H1 (cell line): Measurements from ENCODE around the gene ATCAY. TPM values are rescaled to one million over a fixed set of nuclear protein-coding genes. Genes with fewer than 3 reads are reported as not detected.

Experiments
- CTCF ChIA-PET: fragments of 300-600 bp; sonication (Branson Sonifier 250); formaldehyde crosslinking; loops from one replicate; lab custom pipeline; 2021; ENCODE audit not compliant: partially characterized antibody; lab: Charles Lee
- POLR2A ChIA-PET: fragments of 300-600 bp; sonication (Branson Sonifier 250); formaldehyde crosslinking; loops from one replicate; lab custom pipeline; 2021; ENCODE audit warnings: inconsistent platforms; ENCODE audit not compliant: partially characterized antibody; lab: Charles Lee
- DNase-seq, 2 experiments: peaks; one replicate each; pipeline versions ENCODE4 v3.0.0 to v3.0.0-alpha.2; 2010 to 2022; ENCODE audit warnings: low spot score in 2 of 2, low read depth in 1 of 2, mixed read lengths in 1 of 2
- FAIRE-seq: peaks from 2 replicates; lab custom pipeline; 2011; peaks lifted over from hg19 to GRCh38; lab: Jason Lieb, UNC
- H2AFZ ChIP-seq: 2 replicates; pipeline ENCODE4 v1.8.1; 2012; ENCODE audit warnings: low read length, inconsistent platforms
- H2AK5ac ChIP-seq: 2 replicates; pipeline ENCODE4 v1.6.1; 2013; ENCODE audit warnings: low read depth, low read length
- H2BK120ac ChIP-seq: replicated peaks from 2 replicates; pipeline ENCODE3; 2013; ENCODE audit warnings: low read depth, low read length, inconsistent platforms
- H2BK12ac ChIP-seq: 2 replicates; pipeline ENCODE4 v1.6.1; 2013; ENCODE audit warnings: low read depth, low read length
- H2BK15ac ChIP-seq: 2 replicates; pipeline ENCODE4 v1.6.1; 2013; ENCODE audit warnings: low read length
- H2BK20ac ChIP-seq: 2 replicates; pipeline ENCODE4 v1.6.1; 2013; ENCODE audit warnings: low read length
- H2BK5ac ChIP-seq: 2 replicates; pipeline ENCODE4 v1.6.1; 2013; ENCODE audit warnings: low read depth, low read length
- H3K14ac ChIP-seq: 2 replicates; pipeline ENCODE4 v1.6.1; 2013; ENCODE audit warnings: inconsistent platforms; ENCODE audit not compliant: insufficient read length
- H3K18ac ChIP-seq: 2 replicates; pipeline ENCODE4 v1.6.1; 2013; ENCODE audit warnings: low read length; ENCODE audit errors: extremely low read depth
- H3K23ac ChIP-seq: 2 replicates; pipeline ENCODE4 v1.6.1; 2013; ENCODE audit warnings: inconsistent platforms; ENCODE audit not compliant: insufficient read length
- H3K23me2 ChIP-seq: 2 replicates; pipeline ENCODE4 v1.6.1; 2013; ENCODE audit warnings: low read depth, low read length
- H3K27ac ChIP-seq: 2 replicates; pipeline ENCODE4 v1.6.1; 2011; ENCODE audit warnings: low read depth, low read length, inconsistent platforms
- H3K27me3 ChIP-seq, 4 experiments: replicated peaks in 1 of 4; 1 replicate in 1 of 4; 2 replicates in 3 of 4; pipeline versions ENCODE4 v1.6.1 to v1.8.1; 2011 to 2013; ENCODE audit warnings: low read length in 3 of 4, mild to moderate bottlenecking in 3 of 4, inconsistent platforms in 2 of 4, mixed read lengths in 2 of 4, moderate library complexity in 1 of 4; ENCODE audit not compliant: control insufficient read depth in 3 of 4, insufficient read depth in 3 of 4; ENCODE audit errors: extremely low read depth in 1 of 4
- H3K36me3 ChIP-seq, 4 experiments: 2 replicates each; pipeline versions ENCODE4 v1.6.1 to v1.8.1; 2011 to 2013; ENCODE audit warnings: mild to moderate bottlenecking in 4 of 4, low read length in 3 of 4, moderate library complexity in 2 of 4, control low read depth in 1 of 4, inconsistent platforms in 1 of 4; ENCODE audit not compliant: insufficient read depth in 4 of 4, control insufficient read depth in 2 of 4
- H3K4ac ChIP-seq: replicated peaks from 2 replicates; pipeline ENCODE3; 2013; ENCODE audit warnings: low read length, low read depth, mixed read lengths, inconsistent platforms; ENCODE audit not compliant: insufficient read length
- H3K4me1 ChIP-seq, 4 experiments: replicated peaks in 1 of 4; 1 replicate in 1 of 4; 2 replicates in 3 of 4; pipeline versions ENCODE4 v1.6.1 to v1.8.1; 2011 to 2013; ENCODE audit warnings: low read length in 3 of 4, inconsistent platforms in 2 of 4, mixed read lengths in 1 of 4; ENCODE audit not compliant: insufficient read depth in 4 of 4, control insufficient read depth in 3 of 4
- H3K4me2 ChIP-seq, 2 experiments: 2 replicates each; pipeline versions ENCODE4 v1.6.1 to v1.8.1; 2011 to 2013; ENCODE audit warnings: low read depth in 2 of 2, low read length in 2 of 2, control low read depth in 1 of 2, inconsistent platforms in 1 of 2, mild to moderate bottlenecking in 1 of 2; ENCODE audit not compliant: insufficient read depth in 1 of 2
- H3K4me3 ChIP-seq, 4 experiments: fragments of 200-600, 300-600 bp in 1 of 4; sonication (generic), shearing (Covaris generic), sonication (Bioruptor Twin) in 1 of 4; 2 replicates each; pipeline versions ENCODE4 v1.5.1 to v1.8.1; 2011 to 2016; ENCODE audit warnings: low read length in 4 of 4, low read depth in 3 of 4, control low read depth in 2 of 4, inconsistent platforms in 2 of 4, mild to moderate bottlenecking in 2 of 4, mixed read lengths in 1 of 4, moderate library complexity in 1 of 4; ENCODE audit not compliant: insufficient read depth in 2 of 4; ENCODE audit errors: extremely low read depth in 1 of 4
- H3K56ac ChIP-seq: replicated peaks from 2 replicates; pipeline ENCODE3; 2013; ENCODE audit warnings: low read depth, mild to moderate bottlenecking, mixed read lengths, low read length, inconsistent platforms; ENCODE audit not compliant: insufficient read length
- H3K79me1 ChIP-seq: 2 replicates; pipeline ENCODE4 v1.6.1; 2013; ENCODE audit warnings: low read depth, low read length, control low read depth
- H3K79me2 ChIP-seq, 2 experiments: 2 replicates each; pipeline versions ENCODE4 v1.6.1 to v1.8.1; 2012 to 2013; ENCODE audit warnings: low read length in 2 of 2, mild to moderate bottlenecking in 2 of 2, inconsistent platforms in 1 of 2; ENCODE audit not compliant: insufficient read depth in 2 of 2, control insufficient read depth in 1 of 2
- H3K9ac ChIP-seq, 4 experiments: replicated peaks in 1 of 4; 1 replicate in 1 of 4; 2 replicates in 3 of 4; pipeline versions ENCODE4 v1.6.1 to v1.8.1; 2011 to 2013; ENCODE audit warnings: low read depth in 3 of 4, low read length in 3 of 4, control low read depth in 2 of 4, mild to moderate bottlenecking in 2 of 4, moderate library complexity in 2 of 4, inconsistent platforms in 1 of 4; ENCODE audit errors: extremely low read depth in 1 of 4
- H3K9me3 ChIP-seq, 2 experiments: 2 replicates each; pipeline versions ENCODE4 v1.6.1 to v1.8.1; 2012 to 2013; ENCODE audit warnings: mild to moderate bottlenecking in 2 of 2, moderate library complexity in 2 of 2, control low read depth in 1 of 2, inconsistent platforms in 1 of 2, low read depth in 1 of 2, low read length in 1 of 2, mixed read lengths in 1 of 2; ENCODE audit not compliant: insufficient read depth in 2 of 2
- H4K20me1 ChIP-seq, 2 experiments: replicated peaks in 1 of 2; 2 replicates each; pipeline versions ENCODE3 to v1.8.1; 2011 to 2013; ENCODE audit warnings: inconsistent platforms in 2 of 2, low read length in 2 of 2, mild to moderate bottlenecking in 1 of 2; ENCODE audit not compliant: insufficient read depth in 2 of 2, control insufficient read depth in 1 of 2
- H4K5ac ChIP-seq: 2 replicates; pipeline ENCODE4 v1.6.1; 2013; ENCODE audit warnings: low read length, low read depth, mixed read lengths, inconsistent platforms; ENCODE audit not compliant: insufficient read length
- H4K8ac ChIP-seq: 2 replicates; pipeline ENCODE4 v1.8.0; 2013; ENCODE audit warnings: mild to moderate bottlenecking, moderate library complexity, low read length, inconsistent platforms; ENCODE audit not compliant: insufficient read depth; ENCODE audit errors: extremely low read depth
- H4K91ac ChIP-seq: replicated peaks from 2 replicates; pipeline ENCODE3; 2013; ENCODE audit warnings: low read length, mixed read lengths, inconsistent platforms; ENCODE audit not compliant: insufficient read length
- BRCA1 ChIP-seq: IDR thresholded peaks from 2 replicates; pipeline ENCODE4 v1.6.1; 2012; ENCODE audit warnings: low read depth, low read length, improper control_type of control experiment
- EGR1 ChIP-seq: IDR thresholded peaks from 2 replicates; pipeline ENCODE4 v1.6.1; 2011; ENCODE audit warnings: low read depth, low read length, borderline replicate concordance
- JUN ChIP-seq: IDR thresholded peaks from 2 replicates; pipeline ENCODE4 v1.6.1; 2011; ENCODE audit warnings: low read depth, mild to moderate bottlenecking, improper control_type of control experiment, low read length
- KDM1A ChIP-seq: fragments of 200-600, 300-600 bp; sonication (generic); IDR thresholded peaks from 2 replicates; pipeline ENCODE4 v1.7.1; 2016; ENCODE audit warnings: mild to moderate bottlenecking, low read length, borderline replicate concordance
- KDM4A ChIP-seq: IDR thresholded peaks from one replicate; pipeline ENCODE4 v1.7.1; 2012; ENCODE audit warnings: low read depth, mild to moderate bottlenecking, moderate library complexity, low read length, inconsistent platforms; ENCODE audit not compliant: severe bottlenecking
- MAX ChIP-seq: IDR thresholded peaks from 2 replicates; pipeline ENCODE4 v1.6.1; 2012; ENCODE audit warnings: inconsistent platforms
- NANOG ChIP-seq: IDR thresholded peaks from 2 replicates; pipeline ENCODE4 v1.6.1; 2011; ENCODE audit warnings: low read length, low read depth, mild to moderate bottlenecking, inconsistent platforms; ENCODE audit not compliant: insufficient read depth, poor library complexity, severe bottlenecking
- POU5F1 ChIP-seq: IDR thresholded peaks from 2 replicates; pipeline ENCODE4 v1.6.1; 2011; ENCODE audit warnings: low read depth, mild to moderate bottlenecking, low read length, moderate library complexity
- SIRT6 ChIP-seq: IDR thresholded peaks from one replicate; pipeline ENCODE4 v1.7.1; 2012; ENCODE audit warnings: low read length, inconsistent platforms
- SP2 ChIP-seq: IDR thresholded peaks from 2 replicates; pipeline ENCODE4 v1.6.1; 2012; ENCODE audit warnings: mild to moderate bottlenecking, low read length, inconsistent platforms
- TAF1 ChIP-seq: IDR thresholded peaks from 2 replicates; pipeline ENCODE4 v1.6.1; 2011; ENCODE audit warnings: mild to moderate bottlenecking, low read depth, low read length
- WGBS, 2 experiments: shearing (Covaris generic) in 1 of 2; methylation state at CpG; one replicate each; pipeline versions ENCODE4 v1.1.6 to v1.1.7; 2013 to 2015; ENCODE audit warnings: low lambda C conversion rate in 2 of 2, mixed read lengths in 2 of 2, inconsistent platforms in 1 of 2, low coverage in 1 of 2, missing lambda C conversion rate in 1 of 2; ENCODE audit not compliant: insufficient replicate concordance in 2 of 2, insufficient coverage in 1 of 2, insufficient read length in 1 of 2; ENCODE audit errors: extremely low coverage in 1 of 2, missing lambda C conversion rate in 1 of 2; 5-methylcytosine and 5-hydroxymethylcytosine counted together
- polyA plus RNA-seq, 7 experiments: library from polyadenylated mRNA; depleted of rRNA in 3 of 7; stranded (reverse) in 5 of 7; unstranded in 2 of 7; fragments of >200 nt in 5 of 7; fragments of 200-250 nt in 2 of 7; gene quantifications; 1 replicate in 5 of 7; 2 replicates in 1 of 7; 4 replicates in 1 of 7; pipeline versions ENCODE4 v1.2.1 to v1.2.3, GENCODE V29; 2011 to 2013; ENCODE audit warnings: missing spikeins in 2 of 7, mixed read lengths in 2 of 7
- total RNA-seq: library from RNA; stranded (reverse); fragmentation: NEBNext Ultra II Directional; extraction: Animal tissue kit (Norgen Biotek cat#: 25700); gene quantifications from 2 replicates; pipeline ENCODE4 v1.2.1, GENCODE V29; 2021

Gene ATCAY
- total and polyA plus RNA-seq, 2 of the 8 experiments (the other 6 are each of a cell fraction or from before 2014, with no cell fraction given) = 24.4 to 33.8 TPM

DNA sequence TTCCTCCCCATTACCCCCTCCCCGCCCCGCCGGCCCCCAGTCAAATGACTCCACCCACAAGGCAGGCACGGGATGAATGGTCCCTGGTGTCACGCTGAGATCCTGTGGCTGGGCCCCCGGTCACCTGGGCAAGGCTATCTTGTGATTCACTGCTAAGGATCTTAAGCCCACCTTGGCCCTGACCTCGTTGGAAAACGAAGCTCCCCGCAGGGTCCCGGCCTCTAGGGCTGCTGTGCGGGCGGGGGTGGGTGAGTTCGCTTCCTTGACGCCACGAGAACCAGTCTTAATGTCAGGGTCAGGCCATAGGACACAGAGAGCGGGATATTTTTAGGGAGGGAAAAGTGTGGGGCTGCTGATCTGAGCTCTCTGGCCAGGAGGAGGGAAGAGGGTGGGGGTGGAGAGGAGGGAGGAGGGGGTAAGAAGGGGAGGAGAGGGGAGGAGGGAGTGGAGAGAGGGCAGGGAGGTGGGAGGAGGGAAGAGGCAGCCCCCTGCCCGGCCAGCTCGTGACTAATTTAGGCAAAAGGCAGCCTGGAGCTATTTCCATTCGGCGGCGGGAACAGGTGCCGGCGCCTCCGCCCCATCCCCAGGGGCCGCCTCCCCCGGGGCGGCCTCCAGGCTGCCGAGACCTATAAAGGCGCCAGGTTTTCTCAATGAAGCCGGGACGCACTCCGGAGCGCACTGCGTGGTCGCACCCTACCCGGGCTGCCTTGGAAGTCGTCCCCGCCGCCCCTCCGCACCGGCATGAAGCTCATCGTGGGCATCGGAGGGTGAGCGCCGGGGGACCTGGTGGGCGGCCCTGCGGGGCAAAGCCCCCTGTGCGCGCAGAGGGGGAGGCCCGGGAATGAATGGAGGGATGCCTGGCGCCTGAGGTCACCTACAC, 52.7 kb downstream of the ATCAY start, which contains the start of gene NMRK2:
Gene NMRK2 (plus strand): TSS at position 139 of the 880 bp plus-strand sequence. CDS start 603 bp downstream, at position 742.
- Histone ChIP-seq H3K4me2 (peak within 1 kb of the TSS; percentile 85 to 87), H2BK120ac (no peak within 1 kb of the TSS), H3K27ac (peak within 1 kb of the TSS; percentile 92; the same call in 1 of the 2 replicates), H2BK12ac (no peak within 1 kb of the TSS; the same call in 1 of the 2 replicates), H3K4ac (peak within 1 kb of the TSS; percentile 78), H3K18ac (peak within 1 kb of the TSS; percentile 60), H3K23me2 (peaks cover 3% of the 10 kb centered on the region; the same call in 1 of the 2 replicates), H4K91ac (no peak within 1 kb of the TSS), H3K9ac (peak within 1 kb of the TSS; percentile 67 to 84 (median 76)), H4K5ac (peak within 1 kb of the TSS; percentile 94), H3K4me3 (peak within 1 kb of the TSS; percentile 75 to 96 (median 87)), H3K56ac (peak within 1 kb of the TSS; percentile 98), H2BK15ac (no peak within 1 kb of the TSS), H2AFZ (peak within 1 kb of the TSS; percentile 83; the same call in 1 of the 2 replicates), H2BK20ac (no peak within 1 kb of the TSS), H3K4me1 (peaks cover 0 to 2% (median 0%) of the 10 kb centered on the region in 4 experiments; a peak in 1 of 7 replicates), H4K8ac (peak within 1 kb of the TSS; percentile 85), H3K9me3 (no peaks in the 10 kb centered on the region), H3K79me2 (peaks cover 0 to 7% of the 10 kb centered on the region in 2 experiments; a peak in 1 of 4 replicates), H2AK5ac (no peak within 1 kb of the TSS), H4K20me1 (peaks cover 0 to 2% of the 10 kb centered on the region in 2 experiments), H3K79me1 (no peaks in the 10 kb centered on the region), H3K36me3 (0 out of 8 replicates have a peak, but pooled peaks cover 0 to 3% (median 0%) of the 10 kb centered on the region in 4 experiments), H3K23ac (no peak within 1 kb of the TSS), H3K14ac (peak within 1 kb of the TSS; percentile 16), H3K27me3 (no peaks in the 10 kb centered on the region; a peak in 1 of 7 replicates), H2BK5ac (peak within 1 kb of the TSS; percentile 93; the same call in 1 of the 2 replicates)
- POLR2A ChIA-PET = interaction anchor here (0.5 to 5.7 kb wide), 27 partner anchors 9 to 494 kb away, joined by 3 to 63 read pairs (median 4); partner anchors contain the start of genes APBA3, ATCAY, DAPK3 and EEF2
- DNase-seq = peak; percentile 79 to 88
- no peak for FAIRE-seq
- 2% methylated on average over 24 of the region's 51 CpGs; no CpG with 5 or more reads in 1 of the 2 experiments for WGBS, 2 experiments
- CTCF ChIA-PET = interaction anchor here (0.6 to 1.3 kb wide), 7 partner anchors 12 to 1176 kb away, joined by 3 to 6 read pairs (median 3); no protein-coding TSS in a partner anchor
- TF ChIP-seq POU5F1 (no peak), BRCA1 (no peak), KDM1A (no peak), JUN (no peak), SIRT6 (no peak), SP2 (no peak), NANOG (no peak), KDM4A (peak; percentile 39), MAX (peak; percentile 20), TAF1 (peak; percentile 74; the same call in 1 of the 2 replicates), EGR1 (peak; percentile 72)
